HCT116 (cell line): ENCODE results near the gene TNRC6C. TPM values are rescaled to one million over a fixed set of nuclear protein-coding genes. Genes with fewer than 3 reads are reported as not detected.

Experiments
- ATAC-seq: fragments of 200-7000 bp; cut with Tn5 transposase; 2 replicates; pipeline ENCODE4 v1.9.1; 2020; ENCODE audit warnings: mild to moderate bottlenecking, moderate library complexity
- BruUV-seq: library from RNA; stranded (reverse); fragments of 400-500 nt; replicated peaks from 2 replicates; lab custom pipeline; 2021; lab: Mats Ljungman, UMichigan
- CTCF ChIA-PET: fragments of 300-600 bp; sonication (Branson Sonifier 250); formaldehyde crosslinking; loops from one replicate; lab custom pipeline; 2021; ENCODE audit warnings: antibody characterized with exemption; lab: Charles Lee
- POLR2A ChIA-PET: fragments of 300-600, 350-600 bp; sonication (Branson Sonifier 250); formaldehyde crosslinking; loops from one replicate; lab custom pipeline; 2021; ENCODE audit warnings: antibody characterized with exemption; lab: Charles Lee
- RAD21 ChIA-PET, 2 experiments: fragments of 300-600 bp; sonication (Branson Sonifier 250); formaldehyde crosslinking; loops; one replicate each; lab custom pipeline; 2023; ENCODE audit warnings: low total read pairs in 2 of 2; ENCODE audit not compliant: uncharacterized antibody in 2 of 2, unreplicated experiment in 2 of 2, low non-redundant PET in 1 of 2; lab: Charles Lee
- DNase-seq: peaks from one replicate; pipeline ENCODE4 v3.0.0-alpha.2; 2010; ENCODE audit warnings: low read depth, low spot score
- H2AFZ ChIP-seq: fragments of 200-600 bp; shearing (Covaris generic), sonication (generic); 2 replicates; pipeline ENCODE4 v1.6.1; 2017; ENCODE audit warnings: low read depth, mixed run types, mixed read lengths, antibody characterized with exemption, low read length; ENCODE audit not compliant: poor library complexity, severe bottlenecking
- H3K27ac ChIP-seq: 2 replicates; pipeline ENCODE4 v1.5.1; 2012; ENCODE audit warnings: low read depth, low read length
- H3K27me3 ChIP-seq: fragments of 200-600 bp; sonication (generic); 2 replicates; pipeline ENCODE4 v1.6.1; 2016; ENCODE audit warnings: mixed run types, low read length, mixed read lengths; ENCODE audit not compliant: insufficient read depth
- H3K36me3 ChIP-seq, 2 experiments: fragments of 200-500 bp in 1 of 2; fragments of 200-600 bp in 1 of 2; sonication (Bioruptor generic) in 1 of 2; sonication (generic) in 1 of 2; 2 replicates each; pipeline versions ENCODE4 v1.5.1 to v1.6.1; 2014 to 2016; ENCODE audit warnings: low read length in 2 of 2, inconsistent platforms in 1 of 2, mixed read lengths in 1 of 2, mixed run types in 1 of 2; ENCODE audit not compliant: insufficient read depth in 2 of 2, control insufficient read depth in 1 of 2
- H3K4me1 ChIP-seq, 2 experiments: fragments of 200-600 bp in 1 of 2; sonication (generic) in 1 of 2; 2 replicates each; pipeline versions ENCODE4 v1.5.1 to v1.6.1; 2012 to 2017; ENCODE audit warnings: low read length in 2 of 2, inconsistent platforms in 1 of 2, mild to moderate bottlenecking in 1 of 2, mixed read lengths in 1 of 2, mixed run types in 1 of 2, moderate library complexity in 1 of 2; ENCODE audit not compliant: insufficient read depth in 2 of 2, control insufficient read depth in 1 of 2
- H3K4me2 ChIP-seq: fragments of 200-600 bp; sonication (generic); 2 replicates; pipeline ENCODE4 v1.6.1; 2017; ENCODE audit warnings: mixed run types, low read length, mixed read lengths
- H3K4me3 ChIP-seq, 2 experiments: fragments of 200-600 bp in 1 of 2; sonication (generic) in 1 of 2; replicated peaks in 1 of 2; 2 replicates each; pipeline ENCODE4 v1.5.1; 2011 to 2016; ENCODE audit warnings: low read length in 2 of 2, control low read depth in 1 of 2, low read depth in 1 of 2, mild to moderate bottlenecking in 1 of 2, mixed read lengths in 1 of 2, mixed run types in 1 of 2
- H3K79me2 ChIP-seq: fragments of 200-600 bp; sonication (generic); 2 replicates; pipeline ENCODE4 v1.6.1; 2017; ENCODE audit warnings: mild to moderate bottlenecking, mixed run types, low read length, moderate library complexity, mixed read lengths; ENCODE audit not compliant: insufficient read depth
- H3K9ac ChIP-seq: fragments of 200-600 bp; sonication (generic); 2 replicates; pipeline ENCODE4 v1.6.1; 2016; ENCODE audit warnings: low read length, mixed read lengths
- H3K9me2 ChIP-seq: fragments of 200-600 bp; sonication (generic), shearing (Covaris generic); 2 replicates; pipeline ENCODE4 v1.6.1; 2017; ENCODE audit warnings: mixed run types, mild to moderate bottlenecking, moderate library complexity; ENCODE audit not compliant: insufficient read depth
- H3K9me3 ChIP-seq, 2 experiments: fragments of 200-500 bp in 1 of 2; fragments of 200-600 bp in 1 of 2; sonication (Bioruptor generic) in 1 of 2; sonication (generic) in 1 of 2; 2 replicates each; pipeline ENCODE4 v1.6.1; 2014 to 2017; ENCODE audit warnings: low read length in 2 of 2, mixed read lengths in 2 of 2, inconsistent platforms in 1 of 2, low read depth in 1 of 2, mild to moderate bottlenecking in 1 of 2, mixed run types in 1 of 2, moderate library complexity in 1 of 2; ENCODE audit not compliant: control insufficient read depth in 1 of 2, insufficient read depth in 1 of 2
- H4K20me1 ChIP-seq: fragments of 200-600 bp; sonication (generic), shearing (Covaris generic); 2 replicates; pipeline ENCODE4 v1.6.1; 2017; ENCODE audit warnings: mixed run types, mild to moderate bottlenecking, moderate library complexity; ENCODE audit not compliant: insufficient read depth
- CBX3 ChIP-seq: IDR thresholded peaks from 2 replicates; pipeline ENCODE4 v1.6.1; 2012; ENCODE audit warnings: low read depth
- CEBPB ChIP-seq: IDR thresholded peaks from 2 replicates; pipeline ENCODE4 v1.6.1; 2012; ENCODE audit warnings: low read depth
- EGR1 ChIP-seq: IDR thresholded peaks from 2 replicates; pipeline ENCODE4 v1.6.1; 2012; ENCODE audit warnings: low read depth
- EZH2 ChIP-seq: fragments of 200-600 bp; sonication (generic); IDR thresholded peaks from 2 replicates; pipeline ENCODE4 v1.6.1; 2017; ENCODE audit warnings: antibody characterized with exemption, mixed run types
- JUND ChIP-seq: IDR thresholded peaks from 2 replicates; pipeline ENCODE4 v1.6.1; 2012
- MAX ChIP-seq: IDR thresholded peaks from 2 replicates; pipeline ENCODE4 v1.6.1; 2012
- POLR2A ChIP-seq: IDR thresholded peaks from 2 replicates; pipeline ENCODE4 v1.7.0; 2011; ENCODE audit warnings: borderline replicate concordance; ENCODE audit not compliant: insufficient read depth, insufficient read length; ENCODE audit errors: extremely low read depth
- REST ChIP-seq: IDR thresholded peaks from 2 replicates; pipeline ENCODE4 v1.6.1; 2012; ENCODE audit warnings: low read depth
- SIN3A ChIP-seq: IDR thresholded peaks from 2 replicates; pipeline ENCODE4 v1.6.1; 2012; ENCODE audit warnings: low read depth
- SP1 ChIP-seq: IDR thresholded peaks from 2 replicates; pipeline ENCODE4 v1.6.1; 2012; ENCODE audit warnings: low read depth
- SRF ChIP-seq: IDR thresholded peaks from 2 replicates; pipeline ENCODE4 v1.6.1; 2012; ENCODE audit warnings: low read depth
- TCF7L2 ChIP-seq: IDR thresholded peaks from 2 replicates; pipeline ENCODE4 v1.7.0; 2011; ENCODE audit warnings: borderline replicate concordance, inconsistent platforms; ENCODE audit not compliant: insufficient read depth, insufficient read length; ENCODE audit errors: extremely low read depth
- YY1 ChIP-seq: IDR thresholded peaks from 2 replicates; pipeline ENCODE4 v1.6.1; 2011; ENCODE audit warnings: low read length, low read depth, moderate library complexity, mild to moderate bottlenecking; ENCODE audit not compliant: insufficient replicate concordance; ENCODE audit errors: extremely low read depth
- ZFX ChIP-seq: fragments of 450-650 bp; IDR thresholded peaks from 2 replicates; pipeline ENCODE4 v1.6.1; 2017
- ZNF274 ChIP-seq: fragments of 200-500 bp; sonication (Bioruptor generic); IDR thresholded peaks from 2 replicates; pipeline ENCODE4 v1.6.1; 2014; ENCODE audit warnings: mild to moderate bottlenecking, low read depth, low read length, inconsistent platforms
- intact Hi-C: fragments of 100-400 bp; cut with micrococcal nuclease; formaldehyde crosslinking; loops from 2 replicates; pipeline ENCODE4 v1.10.0; 2022
- total RNA-seq: library from RNA; stranded (reverse); gene quantifications from one replicate; pipeline ENCODE4 v1.2.1, GENCODE V29; 2021; ENCODE audit not compliant: unreplicated experiment
- TF ChIP-seq, protein P1 (sequence below): IDR thresholded peaks from 2 replicates; pipeline ENCODE4 v1.6.1; 2011; ENCODE audit warnings: mild to moderate bottlenecking, low read length, moderate library complexity; ENCODE audit not compliant: insufficient replicate concordance; ENCODE audit errors: extremely low read depth

Gene TNRC6C
- total RNA-seq, 1 experiment from 2014 or later: 23.4 TPM

- Histone ChIP-seq H4K20me1 (no peaks in the 10 kb centered on the region), H3K9ac (no peak overlapping the region), H3K79me2 (no peaks in the 10 kb centered on the region), H3K27ac (no peak overlapping the region), H3K4me3 (no peak overlapping the region), H3K36me3 (peaks cover 7 to 12% of the 10 kb centered on the region in 2 experiments), H3K4me2 (no peak overlapping the region), H2AFZ (no peak overlapping the region), H3K27me3 (no peaks in the 10 kb centered on the region), H3K4me1 (no peaks in the 10 kb centered on the region), H3K9me3 (no peaks in the 10 kb centered on the region), H3K9me2 (no peaks in the 10 kb centered on the region)
- POLR2A ChIA-PET: no interaction called here
- intact Hi-C loops: no loop called here
- DNase-seq: no peak
- no peak for ATAC-seq
- no TSS peak for BruUV-seq
- TF ChIP-seq EGR1 (no peak), MAX (no peak), ZFX (no peak), SP1 (no peak), SIN3A (no peak), YY1 (no peak), ZNF274 (no peak), POLR2A (no peak), TCF7L2 (no peak), CEBPB (no peak), JUND (no peak), CBX3 (no peak), EZH2 (no peak), REST (no peak), SRF (no peak)
- TF ChIP-seq, protein P1, sequence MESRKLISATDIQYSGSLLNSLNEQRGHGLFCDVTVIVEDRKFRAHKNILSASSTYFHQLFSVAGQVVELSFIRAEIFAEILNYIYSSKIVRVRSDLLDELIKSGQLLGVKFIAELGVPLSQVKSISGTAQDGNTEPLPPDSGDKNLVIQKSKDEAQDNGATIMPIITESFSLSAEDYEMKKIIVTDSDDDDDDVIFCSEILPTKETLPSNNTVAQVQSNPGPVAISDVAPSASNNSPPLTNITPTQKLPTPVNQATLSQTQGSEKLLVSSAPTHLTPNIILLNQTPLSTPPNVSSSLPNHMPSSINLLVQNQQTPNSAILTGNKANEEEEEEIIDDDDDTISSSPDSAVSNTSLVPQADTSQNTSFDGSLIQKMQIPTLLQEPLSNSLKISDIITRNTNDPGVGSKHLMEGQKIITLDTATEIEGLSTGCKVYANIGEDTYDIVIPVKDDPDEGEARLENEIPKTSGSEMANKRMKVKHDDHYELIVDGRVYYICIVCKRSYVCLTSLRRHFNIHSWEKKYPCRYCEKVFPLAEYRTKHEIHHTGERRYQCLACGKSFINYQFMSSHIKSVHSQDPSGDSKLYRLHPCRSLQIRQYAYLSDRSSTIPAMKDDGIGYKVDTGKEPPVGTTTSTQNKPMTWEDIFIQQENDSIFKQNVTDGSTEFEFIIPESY: no peak
- RAD21 ChIA-PET: interaction anchor here in 1 of 2 experiments (0.7 kb wide), 1 partner anchor 45 kb away, joined by 4 read pairs; no protein-coding TSS in a partner anchor
- CTCF ChIA-PET: no interaction called here
Observed at GRCh38 chr17:78051186-78051972, 92.9 kb downstream of the TNRC6C start.
